HG03442 (cell line): ENCODE data around the gene KRTAP4-4.
"Not testable (repeated sequence)": the region's sequence is repeated elsewhere in the genome, so short reads cannot be mapped to it uniquely, and the experiment has no call there.

ENCODE experiments used
- ATAC-seq: cut with Tn5 transposase; IDR thresholded peaks from one replicate; pipeline ENCODE4 v1.9.1; 2021; ENCODE audit warnings: mild to moderate bottlenecking, moderate library complexity; ENCODE audit not compliant: unreplicated experiment

The KRTAP4-4 gene

DNA sequence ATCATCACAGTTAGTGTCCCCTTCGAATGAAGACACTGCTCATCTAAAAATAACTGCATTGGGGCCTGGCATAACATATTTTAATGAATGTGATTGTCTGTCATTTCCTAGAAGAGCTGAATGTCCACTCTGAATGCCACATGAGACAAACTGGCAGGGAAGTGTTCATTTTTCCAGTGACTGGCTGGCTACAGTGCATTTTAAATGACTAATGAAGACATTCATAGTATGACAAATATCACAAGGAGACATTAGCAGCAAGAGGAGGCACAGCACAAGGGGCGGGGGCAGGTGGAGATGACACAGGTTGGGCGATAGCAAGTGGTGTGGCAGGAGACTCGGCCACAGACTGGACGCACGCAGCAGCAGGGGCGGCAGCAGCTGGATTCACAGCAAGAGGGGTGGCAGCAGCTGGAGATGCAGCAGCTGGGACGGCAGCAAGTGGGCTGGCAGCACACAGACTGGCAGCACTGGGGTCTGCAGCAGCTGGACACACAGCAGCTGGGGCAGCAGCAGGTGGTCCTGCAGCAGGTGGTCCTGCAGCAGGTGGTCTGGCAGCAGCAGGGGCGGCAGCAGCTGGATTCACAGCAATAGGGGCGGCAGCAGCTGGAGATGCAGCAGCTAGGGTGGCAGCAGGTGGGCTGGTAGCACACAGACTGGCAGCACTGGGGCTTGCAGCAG is 11.4 kb downstream of the KRTAP4-4 start:
- not testable (repeated sequence) for ATAC-seq

DNA sequence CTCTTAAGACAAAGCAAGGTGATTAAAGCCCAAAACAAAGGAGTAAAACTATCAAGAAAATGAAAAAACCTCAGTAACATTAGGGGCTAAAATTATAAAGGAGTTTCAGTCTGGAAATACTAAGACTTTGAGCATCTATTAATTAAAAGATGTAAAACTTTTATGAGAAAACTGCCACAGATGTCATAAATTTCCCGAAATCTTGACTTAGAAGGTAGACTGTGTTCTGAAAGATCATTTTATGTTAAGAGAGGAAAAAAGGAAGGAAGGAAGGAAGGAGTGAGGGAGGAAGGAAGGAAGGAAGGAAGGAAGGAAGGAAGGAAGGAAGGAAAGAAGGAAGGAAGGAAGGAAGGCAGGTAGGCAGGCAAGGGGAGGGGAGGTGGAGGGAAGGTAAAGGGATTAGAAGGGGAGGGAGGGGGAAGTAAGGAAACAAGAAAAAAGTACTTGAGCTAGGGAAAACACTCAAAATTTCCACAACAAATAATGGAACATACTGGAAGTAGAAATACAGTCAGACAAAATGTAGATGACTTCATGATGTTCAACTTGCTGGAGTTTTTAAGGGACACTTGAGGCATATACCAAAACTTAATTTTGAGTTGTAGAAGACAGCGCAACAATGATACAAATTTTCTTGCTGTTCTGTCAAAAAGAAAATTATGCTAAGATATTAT is 12.9 kb downstream of the KRTAP4-4 start:
- no peak for ATAC-seq

DNA sequence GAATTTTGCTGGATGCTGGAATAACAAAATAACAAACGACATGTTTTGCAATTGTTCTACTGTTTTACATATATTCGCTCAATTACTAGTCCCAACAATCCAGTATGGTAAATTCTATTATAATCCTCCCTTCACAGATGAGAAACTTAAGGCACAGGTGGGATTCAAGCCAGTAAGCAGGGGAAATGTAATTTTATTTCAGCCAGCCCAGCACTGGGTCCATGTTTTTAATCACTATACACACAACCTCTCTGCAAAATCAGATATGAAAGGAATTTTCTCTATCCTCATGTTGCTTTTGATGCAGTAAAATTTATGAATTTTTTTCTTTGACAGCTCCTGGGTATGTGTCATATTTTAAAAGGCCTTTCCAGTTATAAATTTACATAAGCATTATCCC is 15.3 kb downstream of the KRTAP4-4 start:
- no peak for ATAC-seq

DNA sequence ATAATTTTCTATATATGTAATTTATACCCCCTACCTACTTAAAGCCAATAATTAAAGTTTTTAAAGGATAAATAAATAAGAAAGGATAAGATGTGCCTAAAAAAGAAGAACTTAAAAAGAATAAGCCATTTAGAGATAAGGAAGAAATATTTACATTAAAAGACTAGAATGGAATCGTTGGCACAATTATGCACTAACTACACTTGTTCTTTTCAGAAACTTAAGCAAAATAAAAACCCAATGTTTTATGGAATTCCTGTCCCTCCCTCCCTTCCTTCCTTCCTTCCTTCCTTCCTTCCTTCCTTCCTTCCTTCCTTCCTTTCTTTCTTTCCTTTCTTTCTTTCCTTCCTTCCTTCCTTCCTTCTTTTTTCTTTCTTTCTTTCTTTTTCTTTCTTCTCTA is 15.7 kb downstream of the KRTAP4-4 start:
- no peak for ATAC-seq

DNA sequence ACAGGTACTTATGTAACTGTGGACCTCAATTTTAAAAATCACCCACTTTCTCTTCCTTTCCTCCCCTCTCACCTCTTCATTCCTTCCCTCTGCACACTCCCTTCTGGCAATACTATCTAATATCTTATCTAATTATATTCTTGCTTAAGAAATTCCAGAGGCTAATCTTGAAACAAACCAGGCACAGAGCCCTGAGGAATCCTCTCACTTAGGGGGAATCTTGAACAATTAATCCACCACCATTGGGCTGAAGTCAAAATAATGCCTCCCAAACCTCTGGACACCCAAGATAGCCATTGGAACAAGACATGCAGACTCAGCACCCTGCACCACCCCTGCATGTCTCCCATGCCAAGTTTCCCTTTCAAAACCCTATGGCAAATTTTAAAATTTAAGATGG is 19.2 kb downstream of the KRTAP4-4 start:
- ATAC-seq, result no peak

DNA sequence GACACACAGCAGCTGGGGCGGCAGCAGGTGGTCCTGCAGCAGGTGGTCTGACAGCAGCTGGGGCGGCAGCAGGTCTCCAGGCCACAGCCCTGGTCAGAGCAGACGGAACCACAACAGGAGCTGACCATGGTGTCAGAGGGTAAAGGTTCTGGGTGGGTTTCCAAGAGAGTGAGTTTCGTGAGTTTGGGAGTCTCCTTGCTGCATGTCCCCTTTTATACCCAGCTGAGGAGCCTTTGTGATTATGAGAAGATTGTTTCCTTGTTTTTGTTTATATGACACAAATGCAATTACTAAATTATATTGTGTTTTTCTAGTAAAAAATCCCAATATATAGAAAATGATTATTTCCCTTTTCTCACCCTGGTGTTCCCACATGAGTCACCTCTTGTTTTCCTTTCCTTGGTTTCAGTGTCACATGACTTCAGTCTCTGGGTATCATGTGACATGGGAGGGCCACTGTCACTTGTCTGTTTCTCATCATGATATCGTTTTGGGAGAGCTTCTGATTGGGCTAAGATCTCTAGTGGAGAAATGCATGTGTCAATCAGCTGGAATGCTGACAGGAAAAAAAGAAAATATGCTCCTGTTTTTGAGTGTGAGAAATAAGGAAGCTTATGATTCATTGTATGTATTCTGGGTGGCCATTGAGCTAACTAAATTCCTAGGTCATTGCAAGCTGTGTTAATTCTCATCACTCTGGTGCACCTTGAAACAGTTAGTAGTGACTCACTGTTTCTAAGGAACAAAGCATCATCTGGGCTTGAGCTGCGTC is 20.0 kb downstream of the KRTAP4-4 start, which contains the start of gene KRTAP4-6:
Gene KRTAP4-6 (minus strand): TSS at position 185 of the 772 bp plus-strand sequence. CDS start 57 bp downstream, at position 128.
- ATAC-seq, result no peak

DNA sequence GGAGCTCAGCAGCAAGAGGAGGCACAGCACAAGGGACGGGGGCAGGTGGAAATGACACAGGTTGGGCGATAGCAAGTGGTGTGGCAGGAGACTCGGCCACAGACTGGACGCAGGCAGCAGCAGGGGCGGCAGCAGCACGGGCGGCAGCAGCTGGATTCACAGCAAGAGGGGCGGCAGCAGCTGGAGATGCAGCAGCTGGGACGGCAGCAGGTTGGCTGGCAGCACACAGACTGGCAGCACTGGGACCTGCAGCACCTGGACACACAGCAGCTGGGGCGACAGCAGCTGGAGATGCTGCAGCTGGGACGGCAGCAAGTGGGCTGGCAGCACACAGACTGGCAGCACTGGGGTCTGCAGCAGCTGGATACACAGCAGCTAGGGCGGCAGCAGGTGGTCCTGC is 20.7 kb downstream of the KRTAP4-4 start:
- not testable (repeated sequence) for ATAC-seq

DNA sequence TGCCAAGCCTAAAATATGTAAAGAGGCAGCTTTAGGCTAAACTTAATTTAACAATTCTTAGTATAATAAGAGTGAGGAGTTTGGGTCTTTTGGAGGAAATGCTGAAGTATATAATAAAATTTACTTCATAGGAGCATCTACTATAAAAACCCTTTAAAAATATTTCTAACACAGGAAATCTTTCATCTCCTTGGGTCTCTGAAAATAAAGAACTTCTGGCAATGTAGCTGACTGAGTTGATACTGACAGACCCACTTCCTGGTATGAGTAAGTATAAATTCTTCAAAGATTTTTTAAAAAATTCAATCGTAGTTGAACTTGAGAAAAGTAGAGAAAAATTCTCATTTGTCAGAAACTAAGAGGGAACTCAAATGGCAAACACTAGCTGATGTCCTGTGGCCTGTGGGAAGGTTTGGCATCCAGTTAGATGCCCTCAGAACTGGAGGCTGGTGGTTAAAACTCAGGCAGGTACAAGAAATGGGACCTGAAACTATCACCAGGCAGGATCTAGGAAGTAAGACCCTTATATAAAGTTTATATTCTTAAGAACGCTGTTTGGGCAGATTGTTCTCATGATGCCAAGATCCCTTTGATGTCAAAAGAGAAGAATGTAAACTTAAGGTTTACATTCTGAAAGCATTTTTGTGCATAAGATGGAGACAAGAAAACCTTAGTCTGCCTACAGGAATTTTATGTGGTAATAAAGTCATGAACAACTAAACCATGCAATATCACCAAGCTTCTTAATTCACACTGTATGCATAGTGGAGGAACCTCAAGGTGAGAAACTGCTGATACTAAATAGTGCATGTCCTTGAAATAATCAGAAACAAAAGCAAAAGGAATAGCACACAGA is 26.4 kb downstream of the KRTAP4-4 start:
- no peak for ATAC-seq

DNA sequence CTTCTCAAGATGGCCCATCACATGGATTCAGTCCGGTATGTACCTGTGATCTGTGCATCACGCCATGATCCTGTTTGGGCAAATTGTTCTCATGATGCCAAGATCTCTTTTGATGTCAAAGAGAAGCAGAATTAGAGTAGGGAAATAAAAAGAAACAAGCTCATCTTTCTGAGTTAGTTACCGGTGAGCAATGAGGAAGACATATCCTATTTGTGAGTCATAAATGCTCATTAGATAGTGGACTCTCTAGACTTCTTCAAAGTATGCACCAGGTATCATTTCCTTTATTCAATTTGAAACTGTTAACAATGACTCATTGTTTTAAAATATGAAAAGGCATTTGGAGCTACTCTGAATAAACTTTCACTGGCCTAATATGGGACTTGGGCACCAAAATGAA is 28.6 kb downstream of the KRTAP4-4 start:
- ATAC-seq, result no peak

DNA sequence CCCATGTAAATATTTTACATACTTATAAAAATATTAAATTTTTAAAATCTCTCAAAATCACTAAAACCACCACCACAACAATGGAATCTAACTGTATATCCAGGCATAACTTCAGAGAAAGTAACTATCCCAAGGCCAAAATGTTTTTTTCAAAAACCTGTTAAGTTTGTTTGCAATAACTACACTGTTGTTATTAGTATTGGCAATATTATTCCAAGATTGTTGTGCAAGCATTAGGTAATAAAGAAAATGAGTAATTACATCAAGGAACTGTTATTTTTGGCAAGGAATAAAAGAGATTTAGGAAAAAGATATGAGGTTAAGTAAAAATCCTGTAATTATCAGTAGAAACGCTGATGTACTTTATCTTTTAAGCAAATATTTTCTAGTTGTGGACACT is 33.2 kb downstream of the KRTAP4-4 start:
- ATAC-seq, result no peak

DNA sequence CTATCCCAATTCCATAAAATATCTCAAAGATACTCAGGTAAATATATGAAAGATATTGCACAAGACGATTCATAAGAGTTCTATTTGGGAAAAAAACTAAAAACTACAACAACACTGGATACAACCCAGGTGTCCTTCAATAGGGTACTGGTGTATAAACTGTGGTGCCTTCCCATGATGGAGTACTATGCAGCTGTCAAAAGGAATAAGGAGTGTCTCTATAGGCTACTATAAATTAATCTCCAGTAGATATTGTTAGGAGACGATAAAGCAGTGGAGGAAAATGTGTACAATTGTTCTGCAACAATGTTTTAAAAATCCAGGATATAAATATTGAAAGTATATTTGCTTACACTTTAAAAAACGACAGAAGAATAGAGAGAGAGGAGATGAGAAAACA is 34.1 kb downstream of the KRTAP4-4 start:
- ATAC-seq, result no peak

DNA sequence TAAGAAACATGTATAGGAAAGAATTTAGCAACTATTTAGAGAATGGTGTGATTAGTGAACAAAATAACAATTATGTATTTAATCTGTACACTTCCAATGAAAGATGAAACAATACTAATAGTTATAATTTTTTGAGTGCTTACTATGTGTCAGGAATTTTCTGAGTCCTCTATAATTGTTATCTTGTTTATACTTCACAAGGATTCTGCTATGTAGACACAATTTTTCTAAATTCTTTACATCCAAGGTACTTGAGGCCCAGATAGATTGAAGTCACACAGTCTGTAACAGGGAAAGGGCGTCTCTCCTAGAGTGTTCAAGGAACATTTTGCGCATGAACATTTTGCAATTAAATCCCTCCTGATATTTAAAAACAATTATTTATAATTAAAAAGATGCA is 35.5 kb downstream of the KRTAP4-4 start:
- ATAC-seq, result no peak

DNA sequence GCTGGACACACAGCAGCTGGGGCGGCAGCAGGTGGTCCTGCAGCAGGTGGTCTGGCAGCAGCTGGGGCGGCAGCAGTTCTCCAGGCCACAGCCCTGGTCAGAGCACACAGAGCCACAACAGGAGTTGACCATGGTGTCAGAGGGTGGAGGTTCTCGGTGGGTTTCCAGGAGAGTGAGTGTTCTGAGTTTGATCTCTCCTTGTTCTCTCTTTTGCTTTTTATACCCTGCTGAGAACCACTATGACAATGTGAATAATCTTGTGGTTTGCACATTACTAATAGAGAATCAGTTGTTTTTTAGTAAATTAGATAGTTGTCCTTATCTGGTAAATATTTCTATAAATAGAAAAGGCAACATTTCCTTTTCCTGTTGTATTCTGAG is 36.6 kb downstream of the KRTAP4-4 start, which contains the start of gene KRTAP4-12:
Gene KRTAP4-12 (minus strand): TSS at position 192 of the 381 bp plus-strand sequence. CDS start 60 bp downstream, at position 132.
- not testable (repeated sequence) for ATAC-seq

DNA sequence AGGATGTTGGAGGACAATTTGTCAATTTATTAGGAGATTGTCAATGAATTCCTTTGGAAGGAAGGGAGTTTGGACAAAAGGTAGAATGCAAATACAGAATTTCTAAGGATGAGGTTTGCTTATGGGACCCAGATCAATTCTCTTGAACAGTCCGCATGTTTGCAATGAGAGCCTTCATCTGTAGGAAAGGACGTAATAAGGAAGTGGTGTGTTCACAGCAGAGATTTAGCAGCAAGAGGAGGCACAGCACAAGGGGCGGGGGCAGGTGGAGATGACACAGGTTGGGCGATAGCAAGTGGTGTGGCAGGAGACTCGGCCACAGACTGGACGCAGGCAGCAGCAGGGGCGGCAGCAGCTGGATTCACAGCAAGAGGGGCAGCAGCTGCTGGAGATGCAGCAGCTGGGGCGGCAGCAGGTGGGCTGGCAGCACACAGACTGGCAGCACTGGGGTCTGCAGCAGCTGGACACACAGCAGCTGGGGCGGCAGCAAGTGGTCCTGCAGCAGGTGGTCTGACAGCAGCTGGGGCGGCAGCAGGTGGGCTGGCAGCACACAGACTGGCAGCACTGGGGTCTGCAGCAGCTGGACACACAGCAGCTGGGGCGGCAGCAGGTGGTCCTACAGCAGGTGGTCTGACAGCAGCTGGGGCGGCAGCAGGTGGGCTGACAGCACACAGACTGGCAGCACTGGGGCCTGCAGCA is 37.1 kb downstream of the KRTAP4-4 start:
- not testable (repeated sequence) for ATAC-seq

DNA sequence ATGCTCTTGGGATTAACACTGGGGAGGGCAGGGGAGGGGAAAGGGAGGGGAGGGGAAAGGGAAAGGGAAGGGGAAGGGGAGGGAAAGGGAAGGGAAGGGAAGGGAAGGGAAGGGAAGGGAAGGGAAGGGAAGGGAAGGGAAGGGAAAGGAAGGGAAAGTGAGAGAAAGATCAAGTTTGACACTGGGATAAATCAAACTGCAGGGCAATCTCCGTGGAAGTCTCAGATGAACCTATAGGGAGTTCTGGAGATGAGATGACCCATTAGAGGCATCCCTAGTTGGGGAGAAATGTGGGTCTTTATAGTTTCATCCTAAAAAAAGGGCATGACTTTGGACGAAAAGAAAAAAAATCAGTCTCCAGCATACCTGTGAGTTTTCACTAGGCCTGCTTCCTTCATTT is 38.8 kb downstream of the KRTAP4-4 start:
- no peak for ATAC-seq

DNA sequence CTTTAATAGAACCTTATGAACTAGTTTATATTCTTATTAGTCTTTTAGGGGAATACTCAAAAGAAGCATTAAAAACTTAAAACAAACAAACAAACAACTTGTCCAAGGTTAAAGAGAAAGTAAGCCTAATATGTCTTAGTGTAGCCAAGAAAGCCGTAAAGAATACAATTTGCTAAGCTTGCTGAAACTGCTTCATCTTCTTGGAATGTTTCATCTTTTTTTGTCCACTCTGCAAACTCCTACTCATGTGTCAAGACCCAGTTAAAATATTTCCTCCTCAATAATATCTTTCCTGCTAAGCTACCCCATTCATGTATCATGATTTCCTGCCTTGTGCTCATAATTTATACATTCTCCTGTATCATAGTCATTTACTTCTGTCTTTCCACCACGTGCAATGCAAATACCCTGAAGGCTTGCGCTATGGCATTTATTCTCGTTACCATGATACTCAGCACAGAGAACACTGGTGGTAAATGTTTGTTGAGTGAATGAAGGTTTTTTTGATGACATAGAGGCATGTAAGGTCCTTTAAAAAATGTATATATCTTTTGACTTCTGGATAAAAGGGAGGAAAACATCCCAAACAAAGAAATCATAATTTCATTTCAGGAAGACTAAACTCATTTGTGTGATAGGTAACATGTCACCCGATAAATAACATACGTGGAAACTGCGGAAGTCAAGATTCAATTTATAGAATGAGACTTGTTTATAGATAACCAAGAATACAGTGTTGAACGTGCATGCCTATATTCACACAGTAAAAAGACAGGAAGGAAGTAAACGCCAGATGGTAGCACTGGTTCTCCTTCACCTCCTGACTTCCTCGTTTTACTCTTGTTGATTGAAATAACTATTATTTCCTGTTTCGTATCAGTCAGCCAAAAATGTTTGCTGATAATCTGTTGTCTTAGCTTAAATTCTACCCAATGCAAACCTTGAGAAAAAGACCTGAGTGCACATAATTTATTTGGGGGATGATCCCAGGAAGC is 40.6 kb downstream of the KRTAP4-4 start:
- ATAC-seq, result not testable (repeated sequence)

DNA sequence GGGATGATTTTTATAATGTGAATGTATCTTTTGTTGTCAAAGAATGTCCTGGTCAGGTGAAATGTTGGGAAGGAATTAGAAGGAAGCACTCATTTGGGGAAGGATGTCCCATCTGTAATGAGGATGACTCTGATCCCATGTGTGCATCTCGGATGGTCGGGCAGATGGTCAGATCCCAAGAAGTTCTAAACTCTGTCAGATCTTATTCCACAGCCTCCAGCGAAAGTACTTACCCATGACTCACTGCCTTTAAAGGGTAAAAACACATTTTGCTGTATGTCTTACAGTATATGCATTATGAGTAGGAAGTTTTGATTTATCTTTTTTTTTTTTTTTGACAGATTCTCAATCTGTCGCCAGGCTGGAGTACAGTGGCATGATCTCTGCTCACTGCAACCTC is 41.8 kb downstream of the KRTAP4-4 start:
- no peak for ATAC-seq

DNA sequence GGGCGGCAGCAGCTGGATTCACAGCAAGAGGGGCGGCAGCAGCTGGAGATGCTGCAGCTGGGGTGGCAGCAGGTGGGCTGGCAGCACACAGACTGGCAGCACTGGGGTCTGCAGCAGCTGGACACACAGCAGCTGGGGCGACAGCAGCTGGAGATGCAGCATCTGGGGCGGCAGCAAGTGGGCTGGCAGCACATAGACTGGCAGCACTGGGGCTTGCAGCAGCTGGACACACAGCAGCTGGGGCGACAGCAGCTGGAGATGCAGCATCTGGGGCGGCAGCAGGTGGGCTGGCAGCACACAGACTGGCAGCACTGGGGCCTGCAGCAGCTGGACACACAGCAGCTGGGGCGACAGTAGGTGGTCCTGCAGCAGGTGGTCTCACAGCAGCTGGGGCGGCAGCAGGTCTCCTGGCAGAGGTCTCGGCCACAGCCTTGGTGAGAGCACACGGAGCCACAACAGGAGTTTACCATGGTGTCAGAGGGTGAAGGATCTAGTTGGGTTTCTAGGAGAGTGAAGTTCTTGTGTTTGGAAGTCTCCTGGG is 42.6 kb downstream of the KRTAP4-4 start, which contains the start of gene KRTAP4-11:
Gene KRTAP4-11 (minus strand): TSS at position 528 of the 541 bp plus-strand sequence. CDS start 58 bp downstream, at position 470.
- not testable (repeated sequence) for ATAC-seq
